ENCODE data around the gene TRAF2. TPM values are rescaled to one million over a fixed set of nuclear protein-coding genes. Genes with fewer than 3 reads are reported as not detected.
A peak's percentile ranks its signal among the peaks of the same experiment; 100 is the strongest.

TRAF2 gene
- total and polyA plus RNA-seq, 4 donors, result 4.7 to 14.9 (median 6.8) TPM

DNA sequence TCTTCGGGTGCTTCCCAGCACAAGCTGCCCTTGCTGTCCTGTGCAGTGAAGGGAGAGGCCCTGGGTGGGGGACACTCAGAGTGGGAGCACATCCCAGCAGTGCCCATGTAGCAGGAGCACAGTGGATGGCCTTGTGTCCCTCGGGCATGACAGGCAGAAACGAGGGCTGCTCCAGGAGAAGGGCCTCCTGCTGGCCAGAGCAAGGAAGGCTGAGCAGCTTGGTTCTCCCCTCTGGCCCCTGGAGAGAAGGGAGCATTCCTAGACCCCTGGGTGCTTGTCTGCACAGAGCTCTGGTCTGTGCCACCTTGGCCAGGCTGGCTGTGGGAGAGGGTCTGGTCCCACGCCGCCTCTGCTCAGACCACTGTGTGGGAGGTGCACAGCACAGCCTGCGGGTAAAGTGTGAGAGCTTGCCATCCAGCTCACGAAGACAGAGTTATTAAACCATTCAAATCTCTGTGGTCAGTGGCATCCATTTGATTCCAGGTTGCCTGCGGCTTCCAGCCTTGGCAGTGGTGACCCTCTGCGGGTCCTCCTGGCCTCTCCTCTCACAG, 39.9 kb downstream of the TRAF2 start:
- H3K9me3 ChIP-seq (ENCODE audit: control insufficient read depth in 4 of 4, low read length in 3 of 4), result no peaks in the 10 kb centered on the region
- DNase-seq (ENCODE audit: low spot score), result peak; percentile 30
- no peaks in the 10 kb centered on the region for H3K27me3 ChIP-seq (ENCODE audit: control insufficient read depth in 4 of 4, insufficient read depth in 4 of 4, low read length in 3 of 4)
- H3K4me3 ChIP-seq (ENCODE audit: low read depth in 1 of 3, low read length in 3 of 3), result no peak overlapping the region
- no peaks in the 10 kb centered on the region for H3K4me1 ChIP-seq (ENCODE audit: control insufficient read depth in 4 of 4, insufficient read depth in 4 of 4, low read length in 3 of 4)
- TF ChIP-seq RAD21 (IDR thresholded peaks at IDR 0.05) (peak in 1 of 2 donors; percentile 41), JUND (IDR thresholded peaks at IDR 0.05) (no peak), GABPA (IDR thresholded peaks at IDR 0.05 in 1 of 2, conservative IDR thresholded peaks at IDR 0.05 in 1 of 2) (no peak), SP1 (IDR thresholded peaks at IDR 0.05) (no peak)
- TF ChIP-seq, protein P1, sequence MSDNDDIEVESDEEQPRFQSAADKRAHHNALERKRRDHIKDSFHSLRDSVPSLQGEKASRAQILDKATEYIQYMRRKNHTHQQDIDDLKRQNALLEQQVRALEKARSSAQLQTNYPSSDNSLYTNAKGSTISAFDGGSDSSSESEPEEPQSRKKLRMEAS (IDR thresholded peaks at IDR 0.05), result no peak
- TF ChIP-seq, protein P2, sequence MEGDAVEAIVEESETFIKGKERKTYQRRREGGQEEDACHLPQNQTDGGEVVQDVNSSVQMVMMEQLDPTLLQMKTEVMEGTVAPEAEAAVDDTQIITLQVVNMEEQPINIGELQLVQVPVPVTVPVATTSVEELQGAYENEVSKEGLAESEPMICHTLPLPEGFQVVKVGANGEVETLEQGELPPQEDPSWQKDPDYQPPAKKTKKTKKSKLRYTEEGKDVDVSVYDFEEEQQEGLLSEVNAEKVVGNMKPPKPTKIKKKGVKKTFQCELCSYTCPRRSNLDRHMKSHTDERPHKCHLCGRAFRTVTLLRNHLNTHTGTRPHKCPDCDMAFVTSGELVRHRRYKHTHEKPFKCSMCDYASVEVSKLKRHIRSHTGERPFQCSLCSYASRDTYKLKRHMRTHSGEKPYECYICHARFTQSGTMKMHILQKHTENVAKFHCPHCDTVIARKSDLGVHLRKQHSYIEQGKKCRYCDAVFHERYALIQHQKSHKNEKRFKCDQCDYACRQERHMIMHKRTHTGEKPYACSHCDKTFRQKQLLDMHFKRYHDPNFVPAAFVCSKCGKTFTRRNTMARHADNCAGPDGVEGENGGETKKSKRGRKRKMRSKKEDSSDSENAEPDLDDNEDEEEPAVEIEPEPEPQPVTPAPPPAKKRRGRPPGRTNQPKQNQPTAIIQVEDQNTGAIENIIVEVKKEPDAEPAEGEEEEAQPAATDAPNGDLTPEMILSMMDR (IDR thresholded peaks at IDR 0.05; ENCODE audit: low read depth, low read length, missing input control), result no peak
- TF ChIP-seq, protein P3, sequence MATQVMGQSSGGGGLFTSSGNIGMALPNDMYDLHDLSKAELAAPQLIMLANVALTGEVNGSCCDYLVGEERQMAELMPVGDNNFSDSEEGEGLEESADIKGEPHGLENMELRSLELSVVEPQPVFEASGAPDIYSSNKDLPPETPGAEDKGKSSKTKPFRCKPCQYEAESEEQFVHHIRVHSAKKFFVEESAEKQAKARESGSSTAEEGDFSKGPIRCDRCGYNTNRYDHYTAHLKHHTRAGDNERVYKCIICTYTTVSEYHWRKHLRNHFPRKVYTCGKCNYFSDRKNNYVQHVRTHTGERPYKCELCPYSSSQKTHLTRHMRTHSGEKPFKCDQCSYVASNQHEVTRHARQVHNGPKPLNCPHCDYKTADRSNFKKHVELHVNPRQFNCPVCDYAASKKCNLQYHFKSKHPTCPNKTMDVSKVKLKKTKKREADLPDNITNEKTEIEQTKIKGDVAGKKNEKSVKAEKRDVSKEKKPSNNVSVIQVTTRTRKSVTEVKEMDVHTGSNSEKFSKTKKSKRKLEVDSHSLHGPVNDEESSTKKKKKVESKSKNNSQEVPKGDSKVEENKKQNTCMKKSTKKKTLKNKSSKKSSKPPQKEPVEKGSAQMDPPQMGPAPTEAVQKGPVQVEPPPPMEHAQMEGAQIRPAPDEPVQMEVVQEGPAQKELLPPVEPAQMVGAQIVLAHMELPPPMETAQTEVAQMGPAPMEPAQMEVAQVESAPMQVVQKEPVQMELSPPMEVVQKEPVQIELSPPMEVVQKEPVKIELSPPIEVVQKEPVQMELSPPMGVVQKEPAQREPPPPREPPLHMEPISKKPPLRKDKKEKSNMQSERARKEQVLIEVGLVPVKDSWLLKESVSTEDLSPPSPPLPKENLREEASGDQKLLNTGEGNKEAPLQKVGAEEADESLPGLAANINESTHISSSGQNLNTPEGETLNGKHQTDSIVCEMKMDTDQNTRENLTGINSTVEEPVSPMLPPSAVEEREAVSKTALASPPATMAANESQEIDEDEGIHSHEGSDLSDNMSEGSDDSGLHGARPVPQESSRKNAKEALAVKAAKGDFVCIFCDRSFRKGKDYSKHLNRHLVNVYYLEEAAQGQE (IDR thresholded peaks at IDR 0.05), result no peak
- 90% methylated on average over 9 of the region's 9 CpGs for WGBS
- H3K36me3 ChIP-seq (ENCODE audit: control insufficient read depth in 4 of 4, insufficient read depth in 3 of 4, low read depth in 1 of 4, low read length in 3 of 4), result peaks cover 5 to 29% (median 6%) of the 10 kb centered on the region in 4 donors
- no peak overlapping the region for H3K27ac ChIP-seq (ENCODE audit: low read depth in 1 of 2, low read length in 2 of 2)
- no peak overlapping the region for H3K9ac ChIP-seq (ENCODE audit: low read depth in 1 of 2, low read length in 2 of 2)

DNA sequence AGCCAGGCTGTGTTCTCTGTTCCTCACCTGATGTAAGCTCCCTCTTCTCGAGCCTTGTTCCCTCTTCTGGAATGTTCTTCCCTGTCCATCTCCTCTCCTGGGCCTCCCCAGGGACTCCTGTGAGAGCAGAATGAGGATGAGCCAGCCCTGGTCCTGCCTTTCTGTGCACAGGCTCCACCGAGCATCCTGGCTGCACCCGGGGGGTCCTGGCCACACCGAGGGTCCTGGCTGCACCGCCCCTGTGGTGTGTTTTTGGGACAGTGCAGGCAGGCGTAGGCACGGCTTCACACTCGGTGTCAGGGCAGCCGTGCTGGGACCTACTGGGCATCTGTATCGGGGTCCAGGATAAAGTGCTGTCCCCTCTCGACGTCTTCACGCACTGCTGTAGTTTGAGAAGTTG, 40.4 kb downstream of the TRAF2 start:
- no peak overlapping the region for H3K4me3 ChIP-seq (ENCODE audit: low read depth in 1 of 3, low read length in 3 of 3)
- no peaks in the 10 kb centered on the region for H3K9me3 ChIP-seq (ENCODE audit: control insufficient read depth in 4 of 4, low read length in 3 of 4)
- DNase-seq (ENCODE audit: low spot score), result no peak
- no peaks in the 10 kb centered on the region for H3K4me1 ChIP-seq (ENCODE audit: control insufficient read depth in 4 of 4, insufficient read depth in 4 of 4, low read length in 3 of 4)
- H3K27ac ChIP-seq (ENCODE audit: low read depth in 1 of 2, low read length in 2 of 2), result no peak overlapping the region
- H3K36me3 ChIP-seq (ENCODE audit: control insufficient read depth in 4 of 4, insufficient read depth in 3 of 4, low read depth in 1 of 4, low read length in 3 of 4), result peaks cover 5 to 29% (median 6%) of the 10 kb centered on the region in 4 donors
- WGBS, result 98% methylated on average over 13 of the region's 13 CpGs
- TF ChIP-seq, protein P3 (IDR thresholded peaks at IDR 0.05), result no peak
- TF ChIP-seq FOXA2 (IDR thresholded peaks at IDR 0.05), result no peak
- TF ChIP-seq, protein P4, sequence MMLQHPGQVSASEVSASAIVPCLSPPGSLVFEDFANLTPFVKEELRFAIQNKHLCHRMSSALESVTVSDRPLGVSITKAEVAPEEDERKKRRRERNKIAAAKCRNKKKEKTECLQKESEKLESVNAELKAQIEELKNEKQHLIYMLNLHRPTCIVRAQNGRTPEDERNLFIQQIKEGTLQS (IDR thresholded peaks at IDR 0.05), result no peak
- no peak for TF ChIP-seq NR2F2 (IDR thresholded peaks at IDR 0.05)
- TF ChIP-seq SP1 (IDR thresholded peaks at IDR 0.05), result no peak
- TF ChIP-seq, protein P5, sequence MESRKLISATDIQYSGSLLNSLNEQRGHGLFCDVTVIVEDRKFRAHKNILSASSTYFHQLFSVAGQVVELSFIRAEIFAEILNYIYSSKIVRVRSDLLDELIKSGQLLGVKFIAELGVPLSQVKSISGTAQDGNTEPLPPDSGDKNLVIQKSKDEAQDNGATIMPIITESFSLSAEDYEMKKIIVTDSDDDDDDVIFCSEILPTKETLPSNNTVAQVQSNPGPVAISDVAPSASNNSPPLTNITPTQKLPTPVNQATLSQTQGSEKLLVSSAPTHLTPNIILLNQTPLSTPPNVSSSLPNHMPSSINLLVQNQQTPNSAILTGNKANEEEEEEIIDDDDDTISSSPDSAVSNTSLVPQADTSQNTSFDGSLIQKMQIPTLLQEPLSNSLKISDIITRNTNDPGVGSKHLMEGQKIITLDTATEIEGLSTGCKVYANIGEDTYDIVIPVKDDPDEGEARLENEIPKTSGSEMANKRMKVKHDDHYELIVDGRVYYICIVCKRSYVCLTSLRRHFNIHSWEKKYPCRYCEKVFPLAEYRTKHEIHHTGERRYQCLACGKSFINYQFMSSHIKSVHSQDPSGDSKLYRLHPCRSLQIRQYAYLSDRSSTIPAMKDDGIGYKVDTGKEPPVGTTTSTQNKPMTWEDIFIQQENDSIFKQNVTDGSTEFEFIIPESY (IDR thresholded peaks at IDR 0.05), result no peak
- no peak for TF ChIP-seq TAF1 (conservative IDR thresholded peaks at IDR 0.05)
- no peak for TF ChIP-seq RAD21 (IDR thresholded peaks at IDR 0.05)
- TF ChIP-seq, protein P1 (IDR thresholded peaks at IDR 0.05), result no peak
- no peak for TF ChIP-seq YY1 (IDR thresholded peaks at IDR 0.05)
- TF ChIP-seq RXRA (IDR thresholded peaks at IDR 0.05), result no peak
- no peaks in the 10 kb centered on the region for H3K27me3 ChIP-seq (ENCODE audit: control insufficient read depth in 4 of 4, insufficient read depth in 4 of 4, low read length in 3 of 4)
- no peak overlapping the region for H3K9ac ChIP-seq (ENCODE audit: low read depth in 1 of 2, low read length in 2 of 2)
